ENCODE data around the gene DOCK1. TPM values are rescaled to one million over a fixed set of nuclear protein-coding genes. Genes with fewer than 3 reads are reported as not detected.

Gene DOCK1
- total RNA-seq, 2 experiments from 2014 or later, result 0.22 to 0.29 TPM

GRCh38 chr10:127027786-127028185, 122.6 kb downstream of the DOCK1 start:
- intact Hi-C loops (cut with micrococcal nuclease), result no loop called here
- ChIA-PET CTCF (interaction anchor here (0.9 kb wide), 1 partner anchor 10 kb away, joined by 4 read pairs; no protein-coding TSS in a partner anchor), POLR2A (no interaction called here)
- H3K9me3 Mint-ChIP-seq, result no peaks in the 10 kb centered on the region
- no peaks in the 10 kb centered on the region for H3K4me1 Mint-ChIP-seq (ENCODE audit: low read depth)
- no peak overlapping the region for H3K4me3 Mint-ChIP-seq
- H3K27me3 Mint-ChIP-seq, result no peaks in the 10 kb centered on the region
- DNase-seq, result no peak
- H3K27ac Mint-ChIP-seq, result no peak overlapping the region
- no peaks in the 10 kb centered on the region for H3K36me3 Mint-ChIP-seq

- no peaks in the 10 kb centered on the region for H3K36me3 Mint-ChIP-seq
- POLR2A ChIA-PET, result no interaction called here
- no peaks in the 10 kb centered on the region for H3K27me3 Mint-ChIP-seq
Measured at GRCh38 chr10:127028556-127028955, 123.3 kb downstream of the DOCK1 start.

GRCh38 chr10:127029061-127029460, 123.8 kb downstream of the DOCK1 start:
- intact Hi-C loops (cut with micrococcal nuclease), result no loop called here
- Mint-ChIP-seq H3K27ac (no peak overlapping the region), H3K9me3 (no peaks in the 10 kb centered on the region), H3K27me3 (no peaks in the 10 kb centered on the region), H3K4me1 (ENCODE audit: low read depth) (no peaks in the 10 kb centered on the region), H3K36me3 (no peaks in the 10 kb centered on the region), H3K4me3 (no peak overlapping the region)
- no peak for DNase-seq
- ChIA-PET CTCF (no interaction called here), POLR2A (no interaction called here)

More at GRCh38 chr10:127028556-127028955, 123.3 kb downstream of the DOCK1 start:
- intact Hi-C loops (cut with micrococcal nuclease), result no loop called here
- no peaks in the 10 kb centered on the region for H3K4me1 Mint-ChIP-seq (ENCODE audit: low read depth)
- H3K9me3 Mint-ChIP-seq, result no peaks in the 10 kb centered on the region
- CTCF ChIA-PET, result interaction anchor here (0.9 kb wide), 1 partner anchor 9 kb away, joined by 4 read pairs; no protein-coding TSS in a partner anchor
- H3K27ac Mint-ChIP-seq, result no peak overlapping the region
- H3K4me3 Mint-ChIP-seq, result no peak overlapping the region
- DNase-seq, result no peak

GRCh38 chr10:127033216-127034033, 128.2 kb downstream of the DOCK1 start:
- CTCF ChIA-PET, result interaction anchor here (0.7 kb wide), 1 partner anchor 546 kb away, joined by 4 read pairs; no protein-coding TSS in a partner anchor
- POLR2A ChIA-PET, result no interaction called here
- DNase-seq, result no peak
- Mint-ChIP-seq H3K27me3 (no peaks in the 10 kb centered on the region), H3K4me3 (no peak overlapping the region), H3K36me3 (no peaks in the 10 kb centered on the region), H3K4me1 (ENCODE audit: low read depth) (no peaks in the 10 kb centered on the region), H3K9me3 (no peaks in the 10 kb centered on the region), H3K27ac (no peak overlapping the region)
- intact Hi-C loops (cut with micrococcal nuclease), result no loop called here

- no peaks in the 10 kb centered on the region for H3K4me1 Mint-ChIP-seq (ENCODE audit: low read depth)
- no peak for DNase-seq
- no peak overlapping the region for H3K4me3 Mint-ChIP-seq
- H3K27me3 Mint-ChIP-seq, result no peaks in the 10 kb centered on the region
- ChIA-PET POLR2A (no interaction called here), CTCF (no interaction called here)
- no peaks in the 10 kb centered on the region for H3K9me3 Mint-ChIP-seq
- intact Hi-C loops (cut with micrococcal nuclease), result no loop called here
- no peaks in the 10 kb centered on the region for H3K36me3 Mint-ChIP-seq
- H3K27ac Mint-ChIP-seq, result no peak overlapping the region
Measured at GRCh38 chr10:127034034-127034633, 128.9 kb downstream of the DOCK1 start.

- no peaks in the 10 kb centered on the region for H3K9me3 Mint-ChIP-seq
- H3K27me3 Mint-ChIP-seq, result no peaks in the 10 kb centered on the region
- no peak overlapping the region for H3K4me3 Mint-ChIP-seq
- intact Hi-C loops (cut with micrococcal nuclease), result no loop called here
- POLR2A ChIA-PET, result no interaction called here
- H3K4me1 Mint-ChIP-seq (ENCODE audit: low read depth), result no peaks in the 10 kb centered on the region
- H3K27ac Mint-ChIP-seq, result no peak overlapping the region
- no peak for DNase-seq
- H3K36me3 Mint-ChIP-seq, result no peaks in the 10 kb centered on the region
- CTCF ChIA-PET, result no interaction called here
Measured at GRCh38 chr10:127034790-127035189, 129.6 kb downstream of the DOCK1 start.

- POLR2A ChIA-PET, result no interaction called here
- intact Hi-C loops (cut with micrococcal nuclease), result no loop called here
- no peak for DNase-seq
- Mint-ChIP-seq H3K4me3 (no peak overlapping the region), H3K9me3 (no peaks in the 10 kb centered on the region), H3K27me3 (no peaks in the 10 kb centered on the region), H3K36me3 (no peaks in the 10 kb centered on the region), H3K4me1 (ENCODE audit: low read depth) (no peaks in the 10 kb centered on the region), H3K27ac (no peak overlapping the region)
- CTCF ChIA-PET, result no interaction called here
Measured at GRCh38 chr10:127035827-127036226, 130.6 kb downstream of the DOCK1 start.

- Mint-ChIP-seq H3K4me3 (no peak overlapping the region), H3K9me3 (no peaks in the 10 kb centered on the region), H3K27me3 (no peaks in the 10 kb centered on the region), H3K36me3 (no peaks in the 10 kb centered on the region), H3K4me1 (ENCODE audit: low read depth) (no peaks in the 10 kb centered on the region), H3K27ac (no peak overlapping the region)
- intact Hi-C loops (cut with micrococcal nuclease), result no loop called here
- DNase-seq, result no peak
- ChIA-PET POLR2A (no interaction called here), CTCF (interaction anchor here (1.3 kb wide), 1 partner anchor 9 kb away, joined by 4 read pairs; no protein-coding TSS in a partner anchor)
Measured at GRCh38 chr10:127036987-127037386, 131.8 kb downstream of the DOCK1 start.

GRCh38 chr10:127039435-127039834, 134.2 kb downstream of the DOCK1 start:
- ChIA-PET POLR2A (no interaction called here), CTCF (no interaction called here)
- H3K36me3 Mint-ChIP-seq, result no peaks in the 10 kb centered on the region
- H3K4me1 Mint-ChIP-seq (ENCODE audit: low read depth), result no peaks in the 10 kb centered on the region
- intact Hi-C loops (cut with micrococcal nuclease), result no loop called here
- H3K4me3 Mint-ChIP-seq, result no peak overlapping the region
- DNase-seq, result no peak
- H3K27ac Mint-ChIP-seq, result no peak overlapping the region
- H3K27me3 Mint-ChIP-seq, result no peaks in the 10 kb centered on the region
- H3K9me3 Mint-ChIP-seq, result no peaks in the 10 kb centered on the region

GRCh38 chr10:127040756-127041155, 135.5 kb downstream of the DOCK1 start:
- no peaks in the 10 kb centered on the region for H3K4me1 Mint-ChIP-seq (ENCODE audit: low read depth)
- CTCF ChIA-PET, result no interaction called here
- no peak for DNase-seq
- no peak overlapping the region for H3K27ac Mint-ChIP-seq
- no peaks in the 10 kb centered on the region for H3K9me3 Mint-ChIP-seq
- intact Hi-C loops (cut with micrococcal nuclease), result no loop called here
- no peaks in the 10 kb centered on the region for H3K36me3 Mint-ChIP-seq
- POLR2A ChIA-PET, result no interaction called here
- H3K4me3 Mint-ChIP-seq, result no peak overlapping the region
- no peaks in the 10 kb centered on the region for H3K27me3 Mint-ChIP-seq

- intact Hi-C loops (cut with micrococcal nuclease), result no loop called here
- ChIA-PET POLR2A (no interaction called here), CTCF (no interaction called here)
- no peaks in the 10 kb centered on the region for H3K9me3 Mint-ChIP-seq
- no peaks in the 10 kb centered on the region for H3K36me3 Mint-ChIP-seq
- no peaks in the 10 kb centered on the region for H3K27me3 Mint-ChIP-seq
- H3K4me1 Mint-ChIP-seq (ENCODE audit: low read depth), result no peaks in the 10 kb centered on the region
- no peak overlapping the region for H3K4me3 Mint-ChIP-seq
- DNase-seq, result no peak
- H3K27ac Mint-ChIP-seq, result no peak overlapping the region
Measured at GRCh38 chr10:127041552-127041951, 136.3 kb downstream of the DOCK1 start.

- intact Hi-C loops (cut with micrococcal nuclease), result no loop called here
- ChIA-PET POLR2A (no interaction called here), CTCF (no interaction called here)
- Mint-ChIP-seq H3K27me3 (no peaks in the 10 kb centered on the region), H3K4me1 (ENCODE audit: low read depth) (no peaks in the 10 kb centered on the region), H3K4me3 (no peak overlapping the region), H3K27ac (no peak overlapping the region), H3K36me3 (no peaks in the 10 kb centered on the region), H3K9me3 (no peaks in the 10 kb centered on the region)
- no peak for DNase-seq
Measured at GRCh38 chr10:127043301-127043700, 138.1 kb downstream of the DOCK1 start.

GRCh38 chr10:127044186-127044585, 139.0 kb downstream of the DOCK1 start:
- no peak overlapping the region for H3K27ac Mint-ChIP-seq
- H3K4me3 Mint-ChIP-seq, result no peak overlapping the region
- no peaks in the 10 kb centered on the region for H3K9me3 Mint-ChIP-seq
- ChIA-PET POLR2A (no interaction called here), CTCF (no interaction called here)
- H3K27me3 Mint-ChIP-seq, result no peaks in the 10 kb centered on the region
- H3K4me1 Mint-ChIP-seq (ENCODE audit: low read depth), result no peaks in the 10 kb centered on the region
- no peak for DNase-seq
- intact Hi-C loops (cut with micrococcal nuclease), result no loop called here
- no peaks in the 10 kb centered on the region for H3K36me3 Mint-ChIP-seq
